ENCODE results near the gene NAA80. TPM values are rescaled to one million over a fixed set of nuclear protein-coding genes. Genes with fewer than 3 reads are reported as not detected.
"Not testable (repeated sequence)": the region's sequence is repeated elsewhere in the genome, so short reads cannot be mapped to it uniquely, and the experiment has no call there.

The NAA80 gene
- total RNA-seq, 1 donor from 2014 or later, result 6.3 TPM

DNA sequence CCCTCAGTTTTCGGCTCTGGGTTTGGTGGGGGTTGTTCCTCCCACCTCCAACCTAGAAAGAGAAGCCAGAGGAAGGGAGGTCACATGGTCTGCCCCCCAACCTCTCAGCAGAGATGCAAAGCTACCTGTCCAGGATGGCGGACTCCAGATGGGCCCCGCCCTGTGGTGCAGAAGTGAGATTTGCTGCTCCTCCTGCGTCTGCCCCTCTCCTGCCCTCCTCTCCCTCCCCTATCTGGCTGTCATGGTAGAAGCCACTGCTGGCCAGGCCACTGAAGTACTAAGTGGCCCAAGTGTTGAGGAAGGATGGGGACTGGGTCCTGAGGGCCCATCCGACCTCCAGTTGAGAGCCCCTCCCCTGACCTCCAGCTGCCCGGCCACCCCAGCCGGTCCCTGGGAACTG, 32.4 kb downstream of the NAA80 start:
- intact Hi-C loops (cut with DNase I), result no loop called here
- ATAC-seq (ENCODE audit: poor library complexity) (no peak), DNase-seq (no peak)

DNA sequence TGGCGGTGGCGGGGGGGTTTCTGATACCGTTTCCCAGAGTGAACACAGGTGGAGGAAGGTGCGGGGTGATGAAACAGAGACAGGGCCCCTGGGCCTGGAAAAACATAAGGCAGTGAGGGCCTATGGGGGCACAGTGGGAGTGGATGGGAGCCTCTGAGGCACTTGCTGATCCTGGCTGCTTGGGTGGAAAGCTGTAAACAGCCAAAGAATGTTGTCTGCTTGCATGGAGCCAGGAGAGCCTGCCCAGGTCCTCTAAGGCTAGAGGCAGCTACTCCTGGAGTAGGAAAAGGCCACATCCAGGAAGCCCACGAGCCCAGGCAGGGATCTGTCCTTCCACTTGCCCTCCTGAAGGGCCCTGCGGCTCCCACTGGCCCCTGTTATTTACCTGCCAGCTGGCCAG, 33.2 kb downstream of the NAA80 start:
- intact Hi-C loops (cut with DNase I), result no loop called here
- DNase-seq, result no peak

GRCh38 chr3:50265571-50265970, 33.6 kb downstream of the NAA80 start:
- no peak for ATAC-seq (ENCODE audit: poor library complexity)
- DNase-seq, result no peak
- intact Hi-C loops (cut with DNase I), result no loop called here

More for the DNA sequence above, 33.2 kb downstream of the NAA80 start:
- ATAC-seq (ENCODE audit: poor library complexity), result no peak

DNA sequence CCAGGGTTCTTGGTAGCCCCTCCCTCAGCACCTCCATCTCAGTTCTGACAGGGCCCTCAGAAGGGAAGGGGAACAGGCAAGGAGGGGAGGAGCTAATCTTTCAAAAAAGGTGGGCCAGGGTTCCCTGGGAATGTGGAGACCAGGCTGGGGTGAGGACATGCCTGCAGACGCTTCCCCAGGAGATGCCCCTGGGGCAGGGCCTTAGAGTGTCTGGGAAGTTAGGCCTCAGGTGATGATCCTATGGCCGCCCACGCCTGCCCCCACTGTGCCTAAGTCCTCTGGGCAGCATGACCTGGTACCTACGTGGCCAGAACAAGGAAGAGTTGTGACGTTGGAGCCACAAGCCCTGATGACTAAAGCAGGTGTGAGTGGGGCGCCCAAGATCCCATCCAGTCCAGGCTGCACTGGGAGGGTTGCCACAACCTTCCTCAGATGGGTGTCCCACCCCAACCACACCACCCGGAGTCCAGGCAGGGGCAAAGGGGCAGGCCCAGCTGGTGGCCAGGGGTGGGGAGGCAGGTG, 34.2 kb downstream of the NAA80 start:
- no peak for ATAC-seq (ENCODE audit: poor library complexity)
- no peak for DNase-seq
- intact Hi-C loops (cut with DNase I), result no loop called here

DNA sequence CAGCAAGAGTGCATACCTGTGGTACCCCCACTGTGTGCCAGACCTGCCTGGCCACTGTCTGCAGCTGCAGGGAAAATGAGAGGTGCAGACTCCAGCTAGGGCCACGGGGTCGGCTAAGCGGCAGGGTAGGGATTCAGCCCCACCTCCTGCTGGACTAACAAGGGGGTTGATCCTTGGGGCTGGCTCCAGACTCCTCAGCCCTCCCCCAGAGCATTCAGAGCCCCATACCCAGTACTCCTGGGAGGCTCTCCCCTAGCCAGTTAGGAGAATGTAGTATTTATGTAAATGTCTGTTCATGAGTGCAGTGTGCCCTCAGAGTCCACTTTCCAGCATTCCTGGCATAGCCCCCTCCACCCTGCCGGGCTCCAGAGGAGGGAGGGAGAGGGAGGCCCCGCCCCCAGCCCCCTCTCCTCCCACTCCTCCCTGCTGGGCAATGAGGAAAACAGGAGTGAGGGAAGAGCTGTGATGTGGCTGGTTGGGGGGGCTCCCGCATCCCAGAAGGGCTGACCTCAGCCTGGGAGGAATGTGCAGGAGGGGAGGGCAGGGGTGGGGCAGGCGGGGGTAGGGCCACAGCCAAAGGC, 34.7 kb downstream of the NAA80 start:
- peak; percentile 13 for ATAC-seq (ENCODE audit: poor library complexity)
- intact Hi-C loops (cut with DNase I), result no loop called here

GRCh38 chr3:50263478-50264382, 35.5 kb downstream of the NAA80 start:
- intact Hi-C loops (cut with DNase I), result no loop called here
- no peak for DNase-seq
- no peak for ATAC-seq (ENCODE audit: poor library complexity)

More for the DNA sequence above, 34.7 kb downstream of the NAA80 start:
- peak; percentile 82 for DNase-seq

DNA sequence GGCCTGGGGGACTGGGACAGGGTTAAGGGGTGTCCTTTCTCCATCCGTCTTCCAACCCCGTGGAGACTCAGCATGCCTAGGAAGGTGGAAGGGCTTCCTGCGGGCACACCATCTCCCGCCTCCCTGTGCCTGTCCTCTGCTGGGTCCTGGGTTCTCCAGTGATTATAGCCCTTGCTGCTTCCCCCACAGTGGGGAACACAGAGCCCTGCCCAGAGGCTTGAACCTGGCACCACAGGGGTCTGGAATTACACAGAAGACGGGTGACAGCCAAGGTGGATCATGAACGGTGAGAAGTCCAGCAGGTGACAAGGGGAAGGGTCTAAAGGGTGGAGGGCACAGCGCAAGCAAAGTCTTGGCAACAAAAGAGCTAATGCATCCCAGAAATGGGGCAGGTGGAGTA, 36.4 kb downstream of the NAA80 start:
- DNase-seq (no peak), ATAC-seq (ENCODE audit: poor library complexity) (no peak)
- intact Hi-C loops (cut with DNase I), result no loop called here

DNA sequence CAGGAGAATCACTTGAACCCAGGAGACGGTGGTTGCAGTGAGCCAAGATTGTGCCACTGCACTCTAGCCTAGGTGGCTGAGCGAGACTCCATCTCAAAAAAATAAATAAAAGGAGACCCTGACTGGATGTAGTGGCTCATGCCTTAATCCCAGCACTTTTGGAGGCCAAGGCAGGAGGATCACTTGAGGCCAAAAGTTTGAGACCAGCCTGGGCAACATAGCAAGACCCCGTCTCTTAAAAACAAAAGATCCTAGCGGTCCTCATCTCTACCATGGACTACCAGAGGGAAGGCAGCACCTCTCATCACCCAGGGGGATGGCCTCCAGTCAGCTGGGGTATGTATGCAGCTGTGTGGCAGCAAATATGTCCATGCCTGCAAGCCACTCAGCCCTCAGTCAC, 37.0 kb downstream of the NAA80 start:
- ATAC-seq (ENCODE audit: poor library complexity); DNase-seq; intact Hi-C loops (cut with DNase I): not testable (repeated sequence)

- intact Hi-C loops (cut with DNase I), result no loop called here
- no peak for DNase-seq
- ATAC-seq (ENCODE audit: poor library complexity), result no peak
Observed at GRCh38 chr3:50261505-50261904, 37.7 kb downstream of the NAA80 start.

DNA sequence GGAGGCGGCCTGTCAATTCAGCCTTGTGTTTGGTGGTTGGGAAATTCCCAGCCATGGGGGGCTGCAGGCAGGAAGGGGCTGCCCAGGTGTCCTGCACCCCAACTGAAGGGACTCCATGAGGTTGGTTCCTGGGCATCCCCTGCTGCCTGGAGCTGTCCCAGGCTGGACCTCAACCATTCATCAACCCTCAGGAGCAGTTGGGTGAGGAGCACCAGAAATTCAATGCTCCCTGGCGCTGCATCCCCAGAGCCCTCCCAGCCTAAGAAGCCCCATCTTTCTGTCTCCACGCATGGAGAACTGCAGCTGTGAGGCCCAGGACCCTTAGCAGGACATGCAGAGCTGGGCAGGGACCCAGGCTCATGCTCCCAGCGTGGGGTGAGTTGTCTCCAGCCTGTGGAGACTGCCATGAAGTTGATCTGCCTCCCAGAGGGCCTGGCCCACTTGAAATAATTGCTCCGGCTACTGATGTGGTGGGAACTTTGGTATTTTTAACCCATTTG, 38.2 kb downstream of the NAA80 start:
- no peak for DNase-seq
- no peak for ATAC-seq (ENCODE audit: poor library complexity)
- intact Hi-C loops (cut with DNase I), result no loop called here

DNA sequence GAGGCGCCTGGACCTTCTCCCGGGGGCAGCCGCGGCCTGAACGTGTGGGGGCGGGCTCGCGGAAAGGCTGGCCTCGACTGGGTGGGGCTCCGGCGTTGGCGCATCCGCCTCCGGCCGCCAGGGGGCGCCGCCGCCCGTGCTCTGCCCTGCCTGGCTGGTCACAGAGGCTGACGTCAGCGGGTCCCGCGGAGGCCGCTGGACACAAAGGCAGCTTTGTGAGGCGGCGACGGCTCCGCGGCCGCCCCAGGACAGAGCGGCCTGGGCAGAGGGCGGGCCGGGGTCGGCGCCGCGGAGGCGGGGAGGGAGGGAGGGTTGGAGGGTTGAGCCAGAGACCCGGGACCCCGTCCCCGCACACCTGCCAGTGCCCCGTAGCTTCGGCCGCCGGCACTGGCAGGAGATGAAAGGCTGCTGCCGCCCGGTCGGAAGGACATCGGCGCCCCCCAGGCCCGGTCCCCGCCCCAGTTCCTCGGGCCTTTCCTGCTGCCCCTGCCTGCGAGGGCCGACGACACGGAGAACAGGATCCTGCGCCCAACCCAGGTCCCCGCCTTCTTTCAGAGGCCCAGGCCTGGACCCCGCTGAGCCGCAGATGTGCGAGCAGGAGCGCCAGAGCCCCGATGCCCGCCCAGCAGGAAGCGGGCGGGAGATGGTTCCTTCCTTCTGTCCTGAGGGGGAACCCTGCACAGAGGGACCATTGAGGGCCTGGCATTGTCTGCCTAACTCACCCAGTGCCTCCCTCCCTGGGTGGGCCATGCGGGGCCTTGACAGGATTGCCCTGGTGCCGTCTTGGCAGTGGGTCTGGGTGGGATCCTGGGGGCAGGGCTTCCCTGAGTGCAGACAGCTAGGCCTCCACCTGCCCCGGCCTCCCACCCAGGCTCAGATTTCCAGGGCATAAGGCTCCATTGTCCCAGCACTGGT, 38.9 kb downstream of the NAA80 start:
- ATAC-seq (ENCODE audit: poor library complexity) (peak; percentile 92), DNase-seq (peak; percentile 98)
- intact Hi-C loops (cut with DNase I), result no loop called here

DNA sequence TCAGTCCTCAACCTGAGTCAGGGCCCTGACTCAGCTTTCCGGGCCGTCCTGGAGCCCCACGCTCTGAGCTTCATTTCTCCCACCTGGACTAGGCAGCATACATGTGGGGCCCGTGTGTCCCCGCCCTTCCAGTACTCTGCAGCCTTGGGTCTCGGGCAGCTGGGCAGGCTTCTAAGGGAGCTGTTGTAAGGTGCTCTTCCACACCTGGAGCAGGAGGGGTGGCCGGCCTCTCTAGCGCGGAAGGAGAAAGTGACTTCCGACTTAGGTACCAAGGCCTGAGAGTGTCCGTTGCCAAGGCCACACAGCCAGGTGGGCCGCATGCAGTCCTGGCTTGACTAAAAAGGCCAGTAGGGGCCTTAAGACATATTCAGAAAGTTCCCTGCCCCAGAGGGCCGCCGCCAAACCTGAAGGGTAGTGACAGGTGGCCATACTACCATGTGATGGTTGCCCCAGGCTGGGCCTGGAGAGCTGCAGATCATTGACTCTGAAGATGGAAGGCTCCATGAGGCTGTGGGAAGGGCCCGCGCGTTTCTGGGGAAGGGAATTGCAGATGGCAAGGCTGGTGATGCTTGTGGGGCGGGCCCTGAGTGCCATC, 39.7 kb downstream of the NAA80 start:
- intact Hi-C loops (cut with DNase I), result no loop called here
- DNase-seq (no peak), ATAC-seq (ENCODE audit: poor library complexity) (no peak)

DNA sequence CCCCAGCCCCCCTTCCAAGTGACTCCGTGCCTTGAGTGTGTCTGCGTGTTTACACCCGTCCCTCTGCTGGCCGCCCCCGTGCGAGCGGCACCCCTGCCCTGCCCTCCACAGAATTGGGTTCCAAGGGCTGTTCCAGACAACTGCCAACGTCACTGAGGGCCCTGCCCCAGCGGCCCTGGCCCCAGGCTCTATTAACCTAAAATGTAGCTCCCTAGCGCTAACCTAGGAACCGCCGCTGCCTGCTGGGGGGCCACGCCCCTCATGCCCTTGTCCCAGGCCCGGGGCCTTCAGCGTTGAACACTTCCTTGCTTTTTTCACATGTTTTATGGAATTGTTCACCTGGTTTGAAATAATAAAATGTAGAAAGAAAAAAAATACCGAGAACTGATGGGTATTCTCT, 40.2 kb downstream of the NAA80 start:
- no peak for ATAC-seq (ENCODE audit: poor library complexity)
- no peak for DNase-seq
- intact Hi-C loops (cut with DNase I), result no loop called here

GRCh38 chr3:50258029-50258680, 41.0 kb downstream of the NAA80 start:
- ATAC-seq (ENCODE audit: poor library complexity), result no peak
- DNase-seq, result no peak
- intact Hi-C loops (cut with DNase I), result no loop called here

- DNase-seq, result peak; percentile 75
Observed at GRCh38 chr3:50256978-50257890, 42.0 kb downstream of the NAA80 start.

DNA sequence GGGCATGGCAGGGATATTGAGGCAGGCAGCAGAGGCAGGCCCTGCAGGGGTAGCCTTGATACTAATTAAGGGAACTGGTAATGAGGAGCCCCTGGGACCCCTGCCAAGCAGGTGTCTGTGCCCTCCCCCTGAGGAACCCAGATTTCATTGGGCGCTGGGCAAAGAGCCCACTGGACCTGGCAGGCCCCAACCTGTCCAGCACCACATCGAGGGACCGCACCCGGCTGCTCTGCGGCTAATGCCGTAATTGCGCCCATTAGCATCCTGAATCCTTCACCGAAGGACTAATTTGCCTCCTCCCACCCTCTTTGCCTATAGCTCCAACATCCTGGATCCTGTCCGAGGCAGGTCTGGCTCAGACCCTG, 44.0 kb downstream of the NAA80 start:
- DNase-seq, result no peak
- ATAC-seq (ENCODE audit: poor library complexity), result no peak
- intact Hi-C loops (cut with DNase I), result no loop called here

More at GRCh38 chr3:50256978-50257890, 42.0 kb downstream of the NAA80 start:
- no peak for ATAC-seq (ENCODE audit: poor library complexity)
- intact Hi-C loops (cut with DNase I), result no loop called here

All from Right ventricle myocardium superior (tissue), 1 donor.